Hepatocyte (in vitro differentiated cells): ENCODE results near the gene SRMS. TPM values are rescaled to one million over a fixed set of nuclear protein-coding genes. Genes with fewer than 3 reads are reported as not detected.

Experiments
- DNase-seq: peaks from one replicate; pipeline ENCODE4 v3.0.0-alpha.2; 2016; ENCODE audit warnings: low spot score
- H2AFZ ChIP-seq: fragments of 200-600 bp; sonication (generic); 2 replicates; pipeline ENCODE4 v1.6.0; 2016; ENCODE audit warnings: antibody characterized with exemption, mild to moderate bottlenecking
- H3K27ac ChIP-seq: fragments of 200-600 bp; sonication (generic); 2 replicates; pipeline ENCODE4 v1.5.1; 2016; ENCODE audit warnings: mild to moderate bottlenecking
- H3K27me3 ChIP-seq: fragments of 200-600 bp; sonication (generic); 2 replicates; pipeline ENCODE4 v1.6.1; 2016
- H3K36me3 ChIP-seq: fragments of 200-600 bp; sonication (generic); replicated peaks from 2 replicates; pipeline ENCODE4 v1.5.1; 2016; ENCODE audit warnings: low read depth; ENCODE audit not compliant: insufficient read depth
- H3K4me1 ChIP-seq: fragments of 200-600 bp; sonication (generic); 2 replicates; pipeline ENCODE4 v1.5.1; 2016; ENCODE audit warnings: mild to moderate bottlenecking, moderate library complexity; ENCODE audit not compliant: insufficient read depth
- H3K4me2 ChIP-seq: fragments of 200-600 bp; sonication (generic); 2 replicates; pipeline ENCODE4 v1.6.0; 2016
- H3K4me3 ChIP-seq: fragments of 200-600 bp; sonication (generic); 2 replicates; pipeline ENCODE4 v1.5.1; 2016; ENCODE audit warnings: mild to moderate bottlenecking
- H3K79me2 ChIP-seq: fragments of 200-600 bp; sonication (generic); 2 replicates; pipeline ENCODE4 v1.6.0; 2017; ENCODE audit warnings: mild to moderate bottlenecking
- H3K9me2 ChIP-seq: fragments of 200-600 bp; sonication (generic); replicated peaks from 2 replicates; pipeline ENCODE4 v1.6.0; 2017; ENCODE audit warnings: mild to moderate bottlenecking; ENCODE audit not compliant: insufficient read depth
- H3K9me3 ChIP-seq: fragments of 200-600 bp; sonication (generic); 2 replicates; pipeline ENCODE4 v1.5.1; 2016; ENCODE audit warnings: low read depth, mild to moderate bottlenecking
- H4K20me1 ChIP-seq: fragments of 200-600 bp; sonication (generic); 2 replicates; pipeline ENCODE4 v1.6.0; 2016; ENCODE audit warnings: mild to moderate bottlenecking; ENCODE audit not compliant: insufficient read depth, poor library complexity, severe bottlenecking
- CTCF ChIP-seq: fragments of 200-600 bp; sonication (generic); IDR thresholded peaks from 2 replicates; pipeline ENCODE4 v1.5.1; 2016; ENCODE audit warnings: antibody characterized with exemption, mild to moderate bottlenecking; ENCODE audit not compliant: poor library complexity
- EZH2 ChIP-seq: fragments of 200-600 bp; sonication (generic); IDR thresholded peaks from 2 replicates; pipeline ENCODE4 v1.6.1; 2016; ENCODE audit warnings: antibody characterized with exemption, mild to moderate bottlenecking, borderline replicate concordance
- EZH2phosphoT487 ChIP-seq: fragments of 200-600 bp; sonication (generic); IDR thresholded peaks from one replicate; pipeline ENCODE4 v1.6.1; 2018; ENCODE audit warnings: antibody characterized with exemption, mild to moderate bottlenecking, low read depth, moderate library complexity; ENCODE audit not compliant: unreplicated experiment, severe bottlenecking
- WGBS: methylation state at CpG from one replicate; pipeline ENCODE4 v1.1.6; 2016; ENCODE audit warnings: low lambda C conversion rate; ENCODE audit errors: missing lambda C conversion rate; 5-methylcytosine and 5-hydroxymethylcytosine counted together
- polyA plus RNA-seq: library from polyadenylated mRNA; unstranded; fragments of >200 nt; fragmentation: Nextera tagmentation; extraction: Ambion mirVana; gene quantifications from 2 replicates; pipeline ENCODE4 v1.2.1, GENCODE V29; 2016
- total RNA-seq: library from RNA; depleted of rRNA; stranded (reverse); fragments of >200 nt; gene quantifications from 2 replicates; pipeline ENCODE4 v1.2.3, GENCODE V29; 2014

SRMS gene
- total and polyA plus RNA-seq, 2 experiments from 2014 or later, result not detected

GRCh38 chr20:63579017-63579694 lies 31.6 kb upstream of the SRMS start:
- Histone ChIP-seq H3K79me2 (no peaks in the 10 kb centered on the region), H3K27me3 (no peaks in the 10 kb centered on the region), H3K36me3 (no peaks in the 10 kb centered on the region), H3K4me3 (no peak overlapping the region), H3K9me3 (no peaks in the 10 kb centered on the region), H3K4me2 (no peak overlapping the region), H3K9me2 (no peaks in the 10 kb centered on the region), H4K20me1 (no peaks in the 10 kb centered on the region), H2AFZ (no peak overlapping the region), H3K27ac (no peak overlapping the region), H3K4me1 (peaks cover 8% of the 10 kb centered on the region)
- no peak for DNase-seq
- TF ChIP-seq EZH2phosphoT487, result no peak
- TF ChIP-seq EZH2, result no peak
- no peak for TF ChIP-seq CTCF
- WGBS, result 85% methylated on average over 19 of the region's 19 CpGs

GRCh38 chr20:63578224-63579016 lies 30.9 kb upstream of the SRMS start:
- TF ChIP-seq CTCF (no peak), EZH2phosphoT487 (no peak), EZH2 (no peak)
- Histone ChIP-seq H3K27me3 (no peaks in the 10 kb centered on the region), H3K9me3 (no peaks in the 10 kb centered on the region), H3K4me2 (no peak overlapping the region), H3K4me3 (no peak overlapping the region), H3K27ac (no peak overlapping the region), H3K9me2 (no peaks in the 10 kb centered on the region), H4K20me1 (no peaks in the 10 kb centered on the region), H3K36me3 (no peaks in the 10 kb centered on the region), H3K79me2 (peaks cover 3% of the 10 kb centered on the region), H3K4me1 (peaks cover 9% of the 10 kb centered on the region), H2AFZ (no peak overlapping the region)
- 89% methylated on average over 26 of the region's 26 CpGs for WGBS
- no peak for DNase-seq

- Histone ChIP-seq H3K4me3 (no peak overlapping the region), H4K20me1 (no peaks in the 10 kb centered on the region), H3K9me3 (no peaks in the 10 kb centered on the region), H3K4me2 (no peak overlapping the region), H3K4me1 (peaks cover 14% of the 10 kb centered on the region), H3K27me3 (no peaks in the 10 kb centered on the region), H3K79me2 (peaks cover 6% of the 10 kb centered on the region), H3K36me3 (no peaks in the 10 kb centered on the region), H2AFZ (no peak overlapping the region), H3K27ac (no peak overlapping the region), H3K9me2 (no peaks in the 10 kb centered on the region)
- DNase-seq, result no peak
- 86% methylated on average over 19 of the region's 19 CpGs for WGBS
- TF ChIP-seq CTCF, result no peak
- TF ChIP-seq EZH2, result no peak
- no peak for TF ChIP-seq EZH2phosphoT487
Observed at GRCh38 chr20:63577317-63577894, 29.9 kb upstream of the SRMS start.
